GM03348 (cell line): Measurements from ENCODE around the gene UGT3A2.
"Not testable (repeated sequence)": the region's sequence is repeated elsewhere in the genome, so short reads cannot be mapped to it uniquely, and the experiment has no call there.

Experiments
- DNase-seq: peaks from one replicate; pipeline ENCODE4 v3.0.0; 2012; ENCODE audit warnings: low spot score

The UGT3A2 gene

DNA sequence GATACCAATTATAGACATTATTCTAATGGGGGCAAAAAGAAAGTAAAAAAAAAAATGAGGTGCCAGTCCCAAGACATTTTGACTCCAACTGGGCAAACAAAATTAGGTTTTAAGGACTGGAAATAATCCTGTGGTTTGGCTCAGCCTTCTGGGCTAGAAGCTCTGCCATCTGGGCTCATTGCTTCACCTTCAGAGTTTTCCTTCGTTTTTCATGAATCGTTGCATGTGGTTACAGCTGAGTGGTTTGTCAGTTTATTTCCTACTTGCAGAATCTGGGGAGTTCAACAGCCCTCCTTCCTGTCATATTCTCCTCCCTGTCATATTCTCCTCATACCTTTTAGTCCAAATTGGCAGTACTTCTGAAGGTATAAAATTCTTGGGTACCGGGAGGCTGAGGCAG lies 12.0 kb downstream of the UGT3A2 start:
- no peak for DNase-seq

DNA sequence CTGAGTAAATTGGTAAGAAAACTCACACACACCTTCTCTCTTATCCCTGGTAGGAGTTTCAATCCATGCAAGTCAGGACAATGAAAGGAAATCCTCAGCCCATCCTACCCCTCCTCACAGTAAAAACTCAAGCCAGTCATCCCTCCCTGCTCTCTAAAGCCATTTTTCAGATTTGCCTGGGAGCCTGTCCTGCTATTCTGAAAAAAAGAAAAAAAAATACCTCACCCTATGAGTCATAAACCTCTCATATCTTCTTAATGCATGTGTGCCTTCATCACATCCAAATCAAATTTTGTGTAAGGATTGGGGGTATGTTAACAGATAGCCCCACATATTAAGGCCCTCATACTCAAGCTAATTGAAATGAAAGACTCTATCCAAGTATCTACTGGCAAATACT lies 14.1 kb downstream of the UGT3A2 start:
- no peak for DNase-seq

DNA sequence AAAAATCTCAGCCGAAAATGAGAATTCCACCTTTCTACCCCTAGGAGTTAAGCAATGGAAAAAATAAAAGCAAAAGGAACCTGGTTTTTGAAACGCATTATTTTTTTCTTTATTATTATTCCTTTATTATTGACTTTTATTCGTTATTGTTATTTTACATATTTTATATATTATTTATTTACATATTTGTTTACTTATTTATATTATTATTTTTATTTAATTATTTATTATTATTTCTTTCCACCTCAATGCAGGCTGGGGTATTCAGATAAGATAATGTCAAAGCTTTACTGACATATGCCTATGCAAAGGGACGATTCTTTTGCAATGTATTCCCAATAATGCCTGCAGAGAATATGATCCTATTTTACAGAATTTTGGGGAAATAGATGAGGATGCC lies 16.7 kb downstream of the UGT3A2 start:
- DNase-seq = no peak

DNA sequence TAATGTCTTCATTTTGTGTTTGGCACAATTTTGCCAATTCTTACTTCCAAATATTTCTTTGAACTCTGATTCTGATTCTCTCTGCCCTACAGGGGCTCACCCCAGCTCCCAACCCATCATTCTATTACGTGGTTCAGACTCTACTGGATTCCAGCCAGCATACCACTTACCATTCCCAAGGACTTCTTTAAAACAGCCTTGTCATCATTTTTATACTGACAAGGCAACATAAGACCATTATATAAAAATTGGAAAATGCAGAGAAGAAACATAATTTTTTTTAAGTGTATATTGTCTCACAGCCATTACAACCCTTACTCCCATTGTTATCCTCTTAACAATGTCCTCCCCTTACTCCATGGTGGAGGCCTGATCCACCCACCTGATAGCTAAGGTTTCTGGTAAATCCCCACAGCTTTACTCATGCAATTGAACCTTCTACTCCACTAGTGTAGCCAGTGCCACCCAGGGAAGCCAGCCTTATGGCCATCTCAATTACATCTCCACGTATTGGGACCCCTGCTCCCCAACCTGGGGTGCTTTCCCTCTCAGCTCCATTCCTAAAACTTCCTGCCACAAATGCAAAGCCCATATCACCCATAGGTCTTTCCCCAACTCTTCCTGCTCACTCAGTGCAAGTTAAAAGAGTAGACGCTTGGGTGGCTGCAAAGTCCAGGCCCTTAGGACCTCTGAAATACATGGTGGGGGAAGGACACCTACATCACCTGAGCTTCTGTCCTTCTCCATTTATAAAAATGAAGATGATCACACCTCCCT lies 19.1 kb downstream of the UGT3A2 start:
- no peak for DNase-seq

DNA sequence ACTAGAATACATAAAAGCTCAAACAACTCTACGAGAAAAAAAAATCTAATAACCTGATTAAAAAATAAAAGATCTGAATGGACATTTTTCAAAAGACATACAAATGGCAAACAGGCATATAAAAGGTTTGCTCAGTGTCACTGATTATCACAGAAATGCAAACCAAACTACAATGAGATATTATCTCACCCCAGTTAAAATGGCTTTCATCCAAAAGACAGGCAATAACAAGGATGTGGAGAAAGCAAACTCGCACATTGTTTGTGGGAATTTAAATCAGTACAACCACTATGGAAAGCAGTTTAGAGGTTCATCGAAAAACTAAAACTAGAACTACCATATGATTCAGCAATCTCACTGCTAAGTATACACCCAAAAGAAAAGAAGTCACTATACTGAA lies 20.8 kb downstream of the UGT3A2 start:
- no peak for DNase-seq

DNA sequence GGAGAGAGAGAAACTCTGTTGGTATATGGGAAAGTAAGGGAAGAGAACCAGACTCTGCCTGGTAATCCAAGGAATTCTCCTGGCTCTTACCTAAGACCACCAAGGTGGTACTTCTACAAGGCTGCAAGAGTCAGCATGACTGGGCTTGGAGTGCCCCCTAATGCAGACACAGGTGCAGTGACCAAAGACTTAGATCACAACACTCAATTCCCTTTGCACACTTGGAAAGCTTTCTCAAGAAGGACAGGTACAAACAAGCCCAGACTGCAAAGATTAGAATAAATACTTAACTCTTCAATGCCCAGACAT lies 25.2 kb downstream of the UGT3A2 start:
- no peak for DNase-seq

DNA sequence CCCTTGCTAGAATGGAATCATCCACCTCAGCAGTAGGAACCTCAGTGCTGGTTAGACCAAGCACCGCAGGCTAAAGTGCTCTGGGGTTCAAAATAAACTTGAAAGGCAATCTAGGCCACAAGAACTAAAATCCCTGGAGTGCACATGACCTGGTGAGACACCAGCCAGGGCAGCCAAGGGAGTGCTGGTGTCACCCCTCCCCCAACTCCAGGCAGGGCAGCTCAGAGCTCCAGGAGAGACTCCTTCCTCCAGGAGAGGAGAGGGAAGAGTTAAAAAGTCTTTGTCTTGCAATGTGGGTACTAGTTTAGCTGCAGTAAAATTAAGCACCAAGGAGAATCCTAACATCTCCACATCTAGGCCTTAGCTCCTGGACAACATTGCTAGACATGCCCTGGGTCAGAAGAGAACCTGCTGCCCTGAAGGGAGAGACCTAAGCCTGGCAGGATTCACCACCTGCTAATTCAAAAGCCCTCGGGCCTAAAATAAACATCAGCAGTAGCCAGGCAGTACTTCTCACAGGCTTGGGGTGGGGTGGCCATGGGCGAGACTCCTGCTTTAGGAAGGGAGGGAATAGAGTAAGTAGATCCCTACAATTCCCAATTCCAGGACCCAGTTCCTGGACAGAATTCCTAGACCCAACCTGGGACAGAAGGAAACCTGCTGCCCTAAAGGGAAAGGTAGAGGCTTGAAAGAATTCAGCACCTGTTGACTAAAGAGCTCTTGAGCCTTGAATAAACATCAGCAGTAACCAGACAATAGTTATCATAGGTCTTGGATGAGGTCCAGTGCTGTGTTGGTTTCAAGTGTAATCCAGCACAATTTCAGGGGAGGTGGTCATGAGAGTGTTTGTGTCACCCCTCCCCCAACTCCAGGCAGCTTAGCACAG lies 25.8 kb downstream of the UGT3A2 start:
- DNase-seq = no peak

DNA sequence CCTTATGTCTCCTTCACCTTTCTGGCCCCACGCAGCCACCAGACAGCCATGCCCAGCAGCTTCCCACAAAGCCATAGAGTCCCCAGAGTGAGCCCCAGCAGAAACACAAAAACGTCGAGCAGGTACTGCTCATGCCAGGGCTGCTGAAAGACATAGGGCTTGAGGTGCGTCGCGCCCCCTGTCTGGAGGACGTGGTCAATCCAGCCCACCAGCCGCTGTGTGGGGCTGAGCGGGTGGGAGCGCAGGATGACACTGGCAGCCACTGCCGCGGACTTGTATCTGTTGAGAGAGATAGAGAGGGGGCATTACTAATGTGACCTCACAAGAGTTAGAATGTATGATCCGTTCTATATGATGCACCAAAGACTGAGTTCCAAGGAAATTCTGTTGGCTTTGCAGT lies 31.0 kb downstream of the UGT3A2 start:
- DNase-seq = no peak

DNA sequence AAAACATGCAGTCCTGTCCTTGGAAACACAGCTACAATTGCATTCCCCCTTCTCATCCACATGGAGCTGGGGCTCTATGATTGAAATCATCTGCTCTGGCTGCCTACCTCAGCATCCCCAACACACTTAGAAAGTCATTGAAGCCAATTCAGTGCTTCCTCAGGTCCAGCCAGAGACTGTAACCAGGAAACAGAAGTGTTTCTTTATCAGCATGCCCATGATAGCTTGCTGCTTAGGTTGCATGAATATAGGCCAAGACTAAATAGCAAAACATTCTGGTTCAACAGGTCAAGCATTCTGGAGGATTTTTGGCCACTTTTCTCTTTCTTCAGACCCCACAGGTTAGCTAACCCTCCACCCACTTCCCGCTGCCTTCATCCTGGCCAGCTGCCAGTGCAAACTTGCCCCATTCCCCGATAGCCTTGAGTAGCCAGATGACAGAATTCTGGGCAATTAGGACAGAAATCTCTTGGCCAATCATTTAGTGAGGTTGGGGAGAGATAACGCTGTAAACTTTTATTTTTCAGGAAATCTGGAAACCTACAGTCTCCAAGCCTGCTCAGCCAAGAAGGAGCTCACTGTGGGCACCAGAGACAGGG lies 32.0 kb downstream of the UGT3A2 start:
- not testable (repeated sequence) for DNase-seq

DNA sequence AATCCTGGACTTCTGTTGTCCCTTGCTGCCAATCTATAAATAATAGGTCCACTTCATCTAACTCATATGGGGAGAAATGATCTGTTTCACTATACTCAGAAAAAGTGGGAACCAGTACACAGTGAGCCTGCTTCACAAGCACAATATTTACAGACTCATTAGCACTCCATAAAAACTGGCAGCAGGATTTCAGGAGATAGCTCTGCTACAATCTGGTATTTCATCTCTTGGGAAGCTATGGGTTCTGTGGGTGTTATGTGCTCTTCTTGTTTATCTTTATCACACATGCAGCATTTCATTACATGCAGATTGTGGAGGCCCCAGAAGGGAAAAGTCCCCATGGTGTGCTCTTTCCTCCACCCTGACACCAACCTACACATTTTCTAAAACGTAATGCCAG lies 33.2 kb downstream of the UGT3A2 start:
- no peak for DNase-seq

DNA sequence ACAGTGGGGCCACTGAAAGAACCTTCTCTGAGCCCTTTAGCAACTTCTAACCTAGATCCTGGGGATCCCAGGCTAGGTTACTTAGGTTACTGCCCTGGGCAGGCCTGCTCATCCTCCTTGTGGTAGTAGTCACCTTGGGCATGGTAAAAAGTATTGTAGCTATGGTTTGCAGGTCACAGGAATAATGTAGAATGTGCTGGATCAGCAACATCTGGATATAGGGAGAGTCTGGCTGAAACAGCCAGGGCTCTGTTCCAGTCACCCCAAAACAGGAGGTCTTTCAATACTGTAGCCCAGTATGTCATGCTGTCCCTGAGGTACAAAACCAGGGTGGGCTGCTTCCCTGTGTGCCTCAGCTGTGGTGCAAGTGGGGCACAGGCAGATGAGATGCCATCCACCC lies 33.6 kb downstream of the UGT3A2 start:
- no peak for DNase-seq

DNA sequence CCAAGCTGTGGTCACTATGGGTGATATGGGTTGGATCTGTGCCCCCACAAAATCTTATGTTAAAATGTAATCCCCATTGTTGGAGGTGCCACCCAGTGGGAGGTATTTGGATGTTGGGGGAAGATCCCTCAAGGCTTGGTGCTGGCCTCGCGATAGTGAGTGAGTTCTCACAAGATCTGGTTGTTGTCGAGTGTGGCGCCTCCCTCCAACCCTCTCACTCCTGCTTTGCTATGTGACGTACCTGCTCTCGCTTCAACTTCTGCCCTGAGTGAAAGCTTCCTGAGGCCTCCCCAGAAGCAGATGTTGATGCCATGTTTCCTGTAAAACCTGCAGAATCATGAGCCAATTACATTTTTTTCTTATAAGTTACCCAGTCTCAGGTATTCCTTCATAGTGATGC lies 35.5 kb downstream of the UGT3A2 start:
- no peak for DNase-seq

DNA sequence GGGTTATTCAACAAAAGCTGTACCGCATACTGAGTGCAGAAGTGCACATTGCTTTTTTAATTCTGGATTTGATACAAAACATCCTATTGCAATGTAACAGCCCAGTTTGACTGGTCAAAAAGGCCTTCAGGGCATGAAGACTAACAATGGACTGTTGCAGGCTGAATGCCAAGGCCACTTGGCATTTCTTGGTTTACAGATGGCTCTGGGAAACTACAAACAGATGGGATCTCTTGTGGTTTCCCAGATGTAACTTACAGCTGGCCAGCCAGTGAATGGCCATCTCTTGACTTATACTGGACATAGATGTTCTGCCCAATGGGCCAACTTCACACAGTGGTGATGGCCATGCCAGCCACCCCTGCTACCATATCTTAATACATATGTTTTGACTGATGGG lies 36.8 kb downstream of the UGT3A2 start:
- no peak for DNase-seq

DNA sequence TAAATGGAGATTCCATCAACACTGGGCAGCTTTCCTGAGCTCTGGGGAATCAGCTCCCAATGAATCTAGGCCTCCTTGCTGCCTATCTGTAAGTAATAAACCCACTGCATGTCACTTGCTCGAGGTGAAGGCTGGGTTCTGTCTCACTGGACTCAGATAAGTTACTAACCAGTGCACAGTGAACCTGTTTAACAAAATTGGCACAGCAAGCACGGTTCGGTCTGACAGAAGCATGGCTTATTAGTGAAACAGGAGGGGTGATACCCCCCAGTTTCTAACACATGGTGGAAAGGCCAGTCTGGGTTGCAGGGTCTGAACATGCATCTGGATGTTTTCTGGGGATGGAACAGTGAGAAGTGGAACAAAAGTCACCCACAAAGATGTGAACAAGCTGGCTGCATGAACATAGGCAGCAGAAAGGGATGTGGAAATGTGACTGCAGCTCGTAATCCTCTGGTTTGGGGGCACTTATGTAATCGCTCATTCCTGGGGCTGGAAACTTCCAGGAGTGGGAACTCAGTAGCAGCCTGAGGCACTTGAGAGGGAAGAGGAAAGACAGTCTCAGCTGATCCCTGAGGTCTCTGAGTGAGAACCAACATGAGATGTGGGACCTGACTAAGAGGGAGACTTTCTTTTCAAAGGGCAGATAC lies 37.7 kb downstream of the UGT3A2 start:
- DNase-seq = no peak

DNA sequence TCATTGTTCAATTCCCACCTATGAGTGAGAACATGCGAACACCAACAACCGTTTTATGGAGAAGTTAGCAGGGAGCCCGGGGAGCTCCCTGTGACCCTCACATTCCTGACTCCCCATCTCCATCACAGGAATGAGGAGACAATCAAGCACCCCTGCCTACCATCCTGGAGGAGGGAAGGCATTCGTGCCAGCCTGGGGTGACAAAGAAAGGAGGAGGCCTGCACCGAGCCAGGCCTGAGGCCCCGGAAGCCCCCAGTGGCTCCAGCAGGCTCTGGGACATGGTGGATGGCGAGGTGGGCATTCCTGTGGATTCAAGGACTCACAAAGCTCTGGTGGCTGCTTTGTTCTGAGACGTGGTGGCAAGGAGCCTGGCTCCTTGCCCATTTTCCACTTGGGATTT lies 39.0 kb downstream of the UGT3A2 start:
- no peak for DNase-seq

DNA sequence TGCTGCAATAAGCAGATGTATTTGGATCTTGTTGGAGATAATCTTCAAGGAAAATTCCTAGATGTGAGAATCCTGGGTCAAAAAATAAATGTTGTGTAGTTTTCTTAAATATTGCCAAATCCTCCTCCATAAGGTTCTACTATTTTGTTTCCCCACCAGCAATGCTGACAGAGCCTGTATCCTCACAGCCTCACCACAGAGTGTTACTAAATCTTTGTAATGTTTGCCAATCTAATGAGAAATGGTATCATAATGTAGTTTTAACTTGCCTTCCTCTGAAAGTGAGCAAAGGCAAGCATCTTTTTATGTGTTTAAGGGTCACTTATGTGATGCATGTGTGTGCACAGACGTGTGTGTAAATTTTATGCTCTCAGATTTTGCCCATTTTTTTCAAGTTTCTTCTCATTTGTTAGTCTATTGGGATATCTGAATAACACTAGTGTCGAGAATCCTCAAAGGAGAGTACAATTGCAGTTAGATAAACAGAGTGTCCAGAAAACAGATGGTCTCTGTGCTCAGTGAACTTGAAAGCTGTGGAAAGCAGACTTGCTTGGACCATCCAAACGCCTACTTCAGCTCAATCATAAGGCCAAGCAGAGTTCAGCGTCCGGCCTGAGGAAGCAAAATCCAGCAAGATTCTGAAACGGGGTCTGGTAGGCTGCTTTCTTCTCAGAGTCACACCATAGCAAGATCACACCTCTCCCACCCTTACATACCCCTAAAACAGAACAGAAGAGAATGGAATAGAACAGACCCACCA lies 39.8 kb downstream of the UGT3A2 start:
- DNase-seq = no peak

DNA sequence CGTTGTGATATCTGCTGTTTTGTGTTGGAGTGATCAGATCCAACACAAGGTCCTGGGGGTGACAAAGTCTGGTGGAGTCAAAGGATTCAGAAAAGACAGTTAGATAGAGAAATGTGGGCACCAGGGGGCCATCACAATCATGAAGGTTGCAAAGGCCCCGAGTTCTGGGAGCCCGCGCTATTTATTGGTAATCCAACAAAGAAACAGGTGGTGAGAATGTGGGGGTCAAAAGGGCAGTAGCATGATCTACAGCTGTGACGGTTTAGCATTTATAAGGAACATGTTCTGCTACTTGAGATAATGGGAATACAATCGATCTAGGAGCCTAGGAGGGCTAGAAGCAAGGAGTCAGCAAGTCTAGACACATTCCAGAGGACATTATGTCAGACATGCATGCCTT lies 44.4 kb downstream of the UGT3A2 start:
- DNase-seq = not testable (repeated sequence)

DNA sequence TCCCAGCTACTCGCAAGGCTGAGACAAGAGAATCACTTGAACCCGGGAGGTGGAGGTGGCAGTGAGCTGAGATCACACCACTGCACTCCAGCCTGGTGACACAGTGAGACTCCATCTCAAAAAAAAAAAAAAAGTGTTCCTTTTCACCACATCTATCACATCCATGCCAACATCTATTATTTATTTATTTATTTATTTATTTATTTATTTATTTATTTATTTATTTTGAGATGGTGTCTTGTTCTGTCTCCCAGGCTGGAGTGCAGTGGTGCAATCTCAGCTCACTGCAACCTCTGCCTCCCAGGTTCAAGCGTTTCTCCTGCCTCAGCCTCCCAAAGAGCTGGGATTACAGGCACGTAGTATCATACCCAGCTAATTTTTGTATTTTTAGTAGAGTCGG lies 47.1 kb downstream of the UGT3A2 start:
- not testable (repeated sequence) for DNase-seq

DNA sequence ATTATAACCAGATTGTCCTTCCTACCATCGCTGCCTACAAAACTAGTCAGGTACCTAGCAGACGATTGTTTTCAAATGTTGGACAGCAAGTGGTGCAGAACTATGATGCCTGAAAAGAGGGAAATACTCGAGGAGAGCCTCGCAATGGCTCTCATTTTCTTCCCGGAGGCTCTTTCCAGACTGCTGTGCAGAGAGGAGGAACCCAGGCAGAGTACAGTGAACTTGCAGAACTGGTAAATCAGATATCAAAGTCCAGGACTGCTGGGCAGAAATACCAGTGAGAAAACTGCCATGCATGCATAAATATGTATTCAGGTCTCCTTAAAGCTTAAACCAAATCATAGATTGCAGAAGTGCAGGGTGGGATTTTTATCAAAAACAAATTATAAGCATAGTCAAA lies 49.1 kb downstream of the UGT3A2 start:
- no peak for DNase-seq

DNA sequence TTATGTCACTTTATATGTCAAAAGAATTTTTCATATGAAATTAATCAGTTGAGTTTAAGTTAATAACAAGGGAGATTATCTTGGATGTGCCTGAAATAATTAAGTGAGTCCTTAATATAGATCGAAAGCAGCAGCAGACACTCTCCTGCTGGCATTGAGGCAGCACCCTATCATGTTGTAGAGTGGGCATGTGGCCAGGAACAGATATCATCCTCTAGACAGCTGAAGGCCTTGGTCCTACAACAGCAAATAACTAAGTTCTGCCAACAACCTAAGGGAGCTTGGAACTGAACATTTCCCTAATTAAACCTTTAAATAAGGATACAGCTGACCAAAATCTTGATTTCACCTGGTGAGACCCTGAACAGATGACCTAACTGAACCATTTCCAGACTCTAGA lies 49.7 kb downstream of the UGT3A2 start:
- no peak for DNase-seq

DNA sequence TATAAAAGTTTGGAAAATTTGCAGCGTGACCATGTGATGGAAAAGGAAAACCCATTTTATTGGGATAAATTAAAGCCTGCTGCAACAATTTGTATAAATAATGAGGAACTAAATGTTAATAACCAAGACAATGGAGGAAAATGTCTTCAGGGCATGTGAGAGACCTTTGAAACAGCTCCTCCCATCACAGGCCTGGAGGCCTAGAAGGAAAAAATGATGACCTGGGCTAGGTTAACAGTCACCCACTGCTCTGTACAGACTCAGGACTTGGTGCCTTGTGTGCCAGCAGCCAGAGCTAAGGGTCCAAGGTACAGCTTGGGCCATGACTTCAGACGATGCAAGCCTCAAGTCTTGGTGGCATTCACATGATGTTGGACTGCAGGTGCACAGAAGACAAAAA lies 53.5 kb downstream of the UGT3A2 start:
- DNase-seq = no peak

DNA sequence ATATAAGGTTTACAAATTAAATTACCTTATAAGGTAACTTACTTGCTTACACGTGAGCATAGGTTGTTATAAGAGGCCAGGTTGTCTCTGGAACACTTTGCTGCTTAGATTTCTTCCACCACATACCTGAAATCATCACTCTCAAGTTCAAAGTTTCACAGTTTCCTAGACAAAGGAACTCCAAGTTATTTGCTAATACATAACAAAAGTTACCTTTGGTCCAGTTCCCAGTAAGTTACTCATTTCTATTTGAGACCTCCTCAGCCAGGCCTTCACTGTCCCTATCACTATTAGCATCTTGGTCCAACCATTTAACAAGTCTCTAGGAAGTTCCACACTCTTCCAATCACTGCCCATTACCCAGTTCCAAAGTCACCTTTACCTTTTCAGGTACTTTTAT lies 57.0 kb downstream of the UGT3A2 start:
- no peak for DNase-seq
